ENCODE results near the gene ELL. TPM values are rescaled to one million over a fixed set of nuclear protein-coding genes. Genes with fewer than 3 reads are reported as not detected.

The ELL gene
- total RNA-seq, 1 experiment from 2014 or later: 18.6 TPM

GRCh38 chr19:18440415-18440877 is 81.4 kb downstream of the ELL start:
- Histone ChIP-seq H3K4me1 (ENCODE audit: control insufficient read depth, insufficient read depth, low read length) (peaks cover 34% of the 10 kb centered on the region), H3K27ac (ENCODE audit: low read length) (peak overlapping the region; percentile 88), H3K36me3 (ENCODE audit: control insufficient read depth, insufficient read depth, low read length) (no peaks in the 10 kb centered on the region), H3K9me3 (ENCODE audit: control insufficient read depth, insufficient read depth, low read depth, low read length) (no peaks in the 10 kb centered on the region), H3K4me3 (ENCODE audit: low read depth in 2 of 2, low read length in 2 of 2) (no peak overlapping the region), H3K27me3 (ENCODE audit: control insufficient read depth, insufficient read depth, low read length) (no peaks in the 10 kb centered on the region)
- ChIA-PET CTCF (no interaction called here), POLR2A (interaction anchor here (0.6 kb wide), 3 partner anchors 11 to 710 kb away, joined by 3 to 12 read pairs (median 8); no protein-coding TSS in a partner anchor)
- intact Hi-C loops (cut with micrococcal nuclease; ENCODE audit: unreplicated experiment) (no loop called here), in situ Hi-C loops (cut with HindIII; ENCODE audit: low pct_unique_long_range_greater_than_20kb, low sequenced_read_pairs) (no loop called here)
- ATAC-seq (peak; percentile 35), DNase-seq (ENCODE audit: low read depth, low spot score) (no peak)
- TF ChIP-seq TCF7L2 (IDR thresholded peaks at IDR 0.05; ENCODE audit: low read depth, low read length) (no peak), CTCF (IDR thresholded peaks at IDR 0.05) (peak; percentile 78)
- no TSS peak for BruUV-seq (replicated peaks)

GRCh38 chr19:18439910-18440237 is 82.0 kb downstream of the ELL start:
- ATAC-seq (no peak), DNase-seq (ENCODE audit: low read depth, low spot score) (no peak)
- no peak for TF ChIP-seq CTCF (IDR thresholded peaks at IDR 0.05)
- no peak for TF ChIP-seq POLR2AphosphoS5 (IDR thresholded peaks at IDR 0.05; ENCODE audit: low read depth, low read length)
- TF ChIP-seq SIN3A (IDR thresholded peaks at IDR 0.05; ENCODE audit: borderline replicate concordance, insufficient read depth, low read depth, low read length): no peak
- no peak for TF ChIP-seq TCF7L2 (IDR thresholded peaks at IDR 0.05; ENCODE audit: low read depth, low read length)
- TF ChIP-seq REST (IDR thresholded peaks at IDR 0.05; ENCODE audit: insufficient read depth in 1 of 2, low read depth in 2 of 2, low read length in 1 of 2): no peak
- Histone ChIP-seq H3K4me1 (ENCODE audit: control insufficient read depth, insufficient read depth, low read length) (peaks cover 34% of the 10 kb centered on the region), H3K27me3 (ENCODE audit: control insufficient read depth, insufficient read depth, low read length) (no peaks in the 10 kb centered on the region), H3K27ac (ENCODE audit: low read length) (peak overlapping the region; percentile 88), H3K9me3 (ENCODE audit: control insufficient read depth, insufficient read depth, low read depth, low read length) (no peaks in the 10 kb centered on the region), H3K36me3 (ENCODE audit: control insufficient read depth, insufficient read depth, low read length) (no peaks in the 10 kb centered on the region), H3K4me3 (ENCODE audit: low read depth in 2 of 2, low read length in 2 of 2) (no peak overlapping the region)
- BruUV-seq (replicated peaks): no TSS peak
- POLR2A ChIA-PET: no interaction called here
- CTCF ChIA-PET: interaction anchor here (0.7 kb wide), 1 partner anchor 442 kb away, joined by 3 read pairs; no protein-coding TSS in a partner anchor
- intact Hi-C loops (cut with micrococcal nuclease; ENCODE audit: unreplicated experiment): no loop called here
- in situ Hi-C loops (cut with HindIII; ENCODE audit: low pct_unique_long_range_greater_than_20kb, low sequenced_read_pairs): no loop called here
